Anterior cingulate cortex (tissue), 58 donors: ENCODE data around the gene RC3H1.

ENCODE experiments used
- DNase-seq, 58 donors: peaks; one replicate each; lab custom pipeline; 2025; lab: John Stamatoyannopoulos, UW

Gene RC3H1

DNA sequence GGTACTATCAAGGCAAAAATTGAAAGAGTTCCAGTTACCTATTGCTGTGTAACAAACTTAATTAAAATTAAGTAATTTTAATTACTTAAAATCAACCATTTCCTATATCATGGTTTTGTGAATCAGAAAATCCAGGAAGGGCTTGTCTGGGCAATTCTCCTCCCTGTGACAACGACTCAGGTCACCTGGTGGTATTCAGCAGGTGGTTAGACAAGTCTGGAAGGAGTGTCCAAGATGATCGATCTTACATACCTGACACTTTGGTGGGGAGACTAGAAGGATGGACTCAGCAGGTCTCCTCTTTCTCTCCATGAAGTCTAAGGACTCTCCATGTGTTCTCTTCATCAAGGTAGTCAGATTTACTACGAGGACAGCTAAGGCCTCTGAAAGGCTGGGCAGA lies 128.0 kb downstream of the RC3H1 start:
- no peak for DNase-seq

- no peak for DNase-seq
These were observed 128.5 kb downstream of the RC3H1 start for GRCh38 chr1:173893611-173894010.

DNA sequence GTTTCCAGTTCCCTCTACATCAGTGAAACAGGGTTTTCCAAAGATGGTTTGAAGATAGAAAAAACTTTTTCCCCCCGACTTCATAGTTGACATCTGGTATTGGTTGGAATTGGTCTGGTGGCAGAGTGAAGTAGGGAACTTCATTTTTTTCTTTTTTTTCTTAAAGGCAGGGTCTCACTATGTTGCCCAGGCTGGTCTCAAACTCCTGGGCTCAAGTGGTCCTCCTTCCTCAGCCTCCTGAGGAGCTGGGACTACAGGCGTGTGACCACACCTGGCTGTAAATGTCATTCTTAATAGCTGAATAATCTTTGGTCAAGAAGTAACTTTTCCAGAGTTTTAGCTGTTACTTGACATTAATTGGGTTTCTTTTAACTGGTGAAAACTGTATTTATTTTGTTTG lies 132.3 kb downstream of the RC3H1 start:
- no peak for DNase-seq

- DNase-seq, result no peak
These were observed 133.4 kb downstream of the RC3H1 start for GRCh38 chr1:173888749-173889148.

- no peak for DNase-seq
These were observed 134.5 kb downstream of the RC3H1 start for GRCh38 chr1:173887627-173888026.

GRCh38 chr1:173886746-173887611 lies 135.2 kb downstream of the RC3H1 start:
- DNase-seq, result no peak

GRCh38 chr1:173884701-173885100 lies 137.5 kb downstream of the RC3H1 start:
- DNase-seq, result no peak
